Suprapubic skin (tissue), 4 donors: ENCODE data around the gene AQP2. TPM values are rescaled to one million over a fixed set of nuclear protein-coding genes. Genes with fewer than 3 reads are reported as not detected.
A peak's percentile ranks its signal among the peaks of the same experiment; 100 is the strongest.

Source experiments
- DNase-seq, 2 donors: peaks; one replicate each; pipeline ENCODE4 v3.0.0-alpha.2; 2019; ENCODE audit warnings: low spot score in 2 of 2
- H3K27ac ChIP-seq: fragments of 200-600 bp; sonication (generic); one replicate; pipeline ENCODE4 v1.5.1; 2019
- H3K27me3 ChIP-seq: fragments of 200-600 bp; sonication (generic); one replicate; pipeline ENCODE4 v1.5.1; 2019
- H3K36me3 ChIP-seq: fragments of 200-600 bp; sonication (generic); one replicate; pipeline ENCODE4 v1.5.1; 2019
- H3K4me1 ChIP-seq: fragments of 200-600 bp; sonication (generic); one replicate; pipeline ENCODE4 v1.5.1; 2019
- H3K4me3 ChIP-seq: fragments of 200-600 bp; sonication (generic); one replicate; pipeline ENCODE4 v1.5.1; 2019; ENCODE audit warnings: mild to moderate bottlenecking
- H3K9me3 ChIP-seq: fragments of 200-600 bp; sonication (generic); one replicate; pipeline ENCODE4 v1.5.1; 2019
- CTCF ChIP-seq, 2 donors: fragments of 200-600 bp in 1 of 2; fragments of 450-650 bp in 1 of 2; sonication (generic) in 1 of 2; IDR thresholded peaks; one replicate each; pipeline ENCODE4 v1.5.1; 2016 to 2019; ENCODE audit warnings: antibody characterized with exemption in 2 of 2, mild to moderate bottlenecking in 1 of 2, moderate library complexity in 1 of 2
- EP300 ChIP-seq: sonication (generic); formaldehyde crosslinking; IDR thresholded peaks from one replicate; pipeline ENCODE4 v1.6.1; 2017; ENCODE audit warnings: antibody characterized with exemption
- POLR2A ChIP-seq, 2 donors: fragments of 450-650 bp; IDR thresholded peaks; one replicate each; pipeline ENCODE4 v1.6.1; 2017; ENCODE audit warnings: antibody characterized with exemption in 2 of 2, mild to moderate bottlenecking in 2 of 2, moderate library complexity in 2 of 2
- POLR2AphosphoS5 ChIP-seq, 3 donors: sonication (generic); formaldehyde crosslinking; IDR thresholded peaks; one replicate each; pipeline ENCODE4 v1.6.1; 2017; ENCODE audit warnings: antibody characterized with exemption in 3 of 3
- WGBS: methylation state at CpG from one replicate; pipeline ENCODE4 v1.1.5; 2018; 5-methylcytosine and 5-hydroxymethylcytosine counted together
- total RNA-seq, 4 donors: library from RNA; depleted of rRNA; stranded (reverse); fragments of >200 nt; gene quantifications; one replicate each; pipeline ENCODE4 v1.1.0, GENCODE V29; 2016

Gene AQP2
- total RNA-seq, 4 donors from 2014 or later, result 0.15 TPM; not detected in 3

- H3K36me3 ChIP-seq, result no peaks in the 10 kb centered on the region
- no peaks in the 10 kb centered on the region for H3K27me3 ChIP-seq
- DNase-seq, result no peak
- H3K27ac ChIP-seq, result no peak overlapping the region
- H3K4me3 ChIP-seq, result no peak overlapping the region
- TF ChIP-seq EP300, result no peak
- TF ChIP-seq POLR2A (IDR thresholded peaks at IDR 0.05), result no peak
- no peak for TF ChIP-seq POLR2AphosphoS5 (IDR thresholded peaks at IDR 0.05)
- no peak for TF ChIP-seq CTCF (IDR thresholded peaks at IDR 0.05)
- WGBS, result 94% methylated on average over 3 of the region's 3 CpGs
- H3K9me3 ChIP-seq, result no peaks in the 10 kb centered on the region
- peaks cover 10% of the 10 kb centered on the region for H3K4me1 ChIP-seq
These were observed 8.0 kb upstream of the AQP2 start for GRCh38 chr12:49942512-49942893.

GRCh38 chr12:49942921-49943624 is 7.5 kb upstream of the AQP2 start:
- Histone ChIP-seq H3K4me3 (no peak overlapping the region), H3K4me1 (peaks cover 10% of the 10 kb centered on the region), H3K36me3 (no peaks in the 10 kb centered on the region), H3K27ac (peak overlapping the region; percentile 2), H3K9me3 (no peaks in the 10 kb centered on the region), H3K27me3 (no peaks in the 10 kb centered on the region)
- TF ChIP-seq EP300, result no peak
- no peak for TF ChIP-seq CTCF (IDR thresholded peaks at IDR 0.05)
- no peak for TF ChIP-seq POLR2A (IDR thresholded peaks at IDR 0.05)
- no peak for TF ChIP-seq POLR2AphosphoS5 (IDR thresholded peaks at IDR 0.05)
- no peak for DNase-seq
- WGBS, result 62% methylated on average over 11 of the region's 14 CpGs

GRCh38 chr12:49943625-49943960 is 6.9 kb upstream of the AQP2 start:
- H3K4me1 ChIP-seq, result peaks cover 10% of the 10 kb centered on the region
- no peak for DNase-seq
- no peaks in the 10 kb centered on the region for H3K27me3 ChIP-seq
- TF ChIP-seq CTCF (IDR thresholded peaks at IDR 0.05) (no peak), POLR2AphosphoS5 (IDR thresholded peaks at IDR 0.05) (no peak), POLR2A (IDR thresholded peaks at IDR 0.05) (no peak), EP300 (no peak)
- H3K36me3 ChIP-seq, result no peaks in the 10 kb centered on the region
- H3K4me3 ChIP-seq, result no peak overlapping the region
- H3K27ac ChIP-seq, result peak overlapping the region; percentile 2
- no peaks in the 10 kb centered on the region for H3K9me3 ChIP-seq
- WGBS, result 93% methylated on average over 1 of the region's 1 CpG

DNA sequence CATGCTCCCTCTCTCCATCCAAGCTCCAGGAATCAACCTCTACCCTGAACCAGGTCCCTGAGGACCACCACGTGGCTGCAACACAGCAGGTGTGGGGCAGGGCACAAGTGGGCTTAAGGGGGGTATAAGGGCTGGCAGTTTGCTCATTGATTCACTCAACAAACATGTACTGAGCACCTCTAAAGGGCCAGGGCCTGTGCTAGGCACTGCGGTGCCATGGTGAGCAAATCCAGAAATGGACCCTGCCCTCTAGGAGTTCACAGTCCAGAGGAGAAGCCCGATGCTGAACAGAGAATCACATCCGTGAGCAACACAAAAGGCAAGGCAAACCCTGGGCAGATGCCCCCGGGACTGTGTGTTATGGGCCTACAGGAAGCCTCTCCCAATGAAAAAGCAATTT is 6.5 kb upstream of the AQP2 start:
- WGBS, result 93% methylated on average over 5 of the region's 5 CpGs
- H3K36me3 ChIP-seq, result no peaks in the 10 kb centered on the region
- H3K27me3 ChIP-seq, result no peaks in the 10 kb centered on the region
- H3K4me1 ChIP-seq, result peaks cover 10% of the 10 kb centered on the region
- H3K27ac ChIP-seq, result no peak overlapping the region
- H3K9me3 ChIP-seq, result no peaks in the 10 kb centered on the region
- DNase-seq, result no peak
- TF ChIP-seq POLR2A (IDR thresholded peaks at IDR 0.05) (no peak), POLR2AphosphoS5 (IDR thresholded peaks at IDR 0.05) (no peak), EP300 (no peak), CTCF (IDR thresholded peaks at IDR 0.05) (no peak)
- H3K4me3 ChIP-seq, result no peak overlapping the region

DNA sequence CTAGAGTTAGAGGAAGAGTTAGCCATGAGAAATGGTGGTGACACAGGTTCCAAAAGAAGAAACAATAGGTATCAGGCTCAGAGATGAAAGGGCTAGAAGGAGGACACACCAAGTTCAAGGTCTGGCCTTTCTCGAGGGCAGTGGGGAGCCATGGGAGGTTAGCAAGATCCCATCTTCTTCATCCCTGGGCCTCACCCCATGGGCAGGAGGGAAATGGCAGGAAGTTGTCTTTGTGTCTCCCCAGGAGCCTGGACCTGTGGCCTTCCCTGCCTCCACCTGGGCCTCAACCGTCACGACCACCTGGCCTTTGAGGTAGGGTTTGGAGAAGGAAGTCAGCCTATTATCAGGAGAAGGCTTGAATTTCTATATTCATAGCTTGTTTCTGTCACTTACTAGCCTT is 5.8 kb upstream of the AQP2 start:
- Histone ChIP-seq H3K4me1 (peaks cover 10% of the 10 kb centered on the region), H3K36me3 (no peaks in the 10 kb centered on the region), H3K9me3 (no peaks in the 10 kb centered on the region), H3K27me3 (no peaks in the 10 kb centered on the region), H3K4me3 (no peak overlapping the region), H3K27ac (peak overlapping the region; percentile 57)
- TF ChIP-seq POLR2A (IDR thresholded peaks at IDR 0.05) (no peak), EP300 (no peak), POLR2AphosphoS5 (IDR thresholded peaks at IDR 0.05) (no peak), CTCF (IDR thresholded peaks at IDR 0.05) (no peak)
- WGBS, result 97% methylated on average over 3 of the region's 3 CpGs
- DNase-seq, result no peak
